Epithelial cell of umbilical artery (primary cell): Measurements from ENCODE around the gene MRPL20. TPM values are rescaled to one million over a fixed set of nuclear protein-coding genes. Genes with fewer than 3 reads are reported as not detected.

Experiments used
- total RNA-seq: library from RNA; depleted of rRNA; stranded (reverse); fragments of >200 nt; gene quantifications from 2 replicates; pipeline ENCODE4 v1.2.3, GENCODE V29; 2014

The MRPL20 gene
- 122 and 126 TPM in 2 replicates for total RNA-seq

GRCh38 chr1:1406821-1407635 is at the start of gene MRPL20:
TSS of gene MRPL20 (minus strand) at chr1:1407293. CDS start at chr1:1407217, 76 bp downstream.

GRCh38 chr1:1449099-1449739 is 42.1 kb upstream of the MRPL20 start, which contains the start of gene ATAD3C:
TSS of gene ATAD3C (plus strand) at chr1:1449689. CDS start at chr1:1450684, 995 bp downstream.

GRCh38 chr1:1435106-1435903 is 28.2 kb upstream of the MRPL20 start, which contains the start of gene VWA1:
TSS of gene VWA1 (plus strand) at chr1:1435690. CDS start at chr1:1435749, 59 bp downstream.

GRCh38 chr1:1421147-1421906 is 14.2 kb upstream of the MRPL20 start, which contains the start of gene ANKRD65:
TSS of gene ANKRD65 (minus strand) at chr1:1421276. CDS start at chr1:1421005, 271 bp downstream.

GRCh38 chr1:1399187-1399871 is 7.8 kb downstream of the MRPL20 start, which contains the start of gene CCNL2:
TSS of gene CCNL2 (minus strand) at chr1:1399335. CDS start at chr1:1399306, 29 bp downstream.

GRCh38 chr1:1374929-1375662 is 32.0 kb downstream of the MRPL20 start, which contains the start of gene AURKAIP1:
TSS of gene AURKAIP1 (minus strand) at chr1:1375207. CDS start at chr1:1374756, 451 bp downstream.

GRCh38 chr1:1358433-1359271 is 48.4 kb downstream of the MRPL20 start, which contains the start of gene MXRA8:
TSS of gene MXRA8 (minus strand) at chr1:1358555. CDS start at chr1:1358504, 51 bp downstream.

Other genes with a start within 250 kb of the MRPL20 start
- not detected in 2 replicates for gene TTLL10, start 233.4 kb downstream of the MRPL20 start, total RNA-seq
- not detected in 2 replicates for gene TNFRSF18, start 200.7 kb downstream of the MRPL20 start, total RNA-seq
- 0.61 and 0.65 TPM in 2 replicates for gene TNFRSF4, start 193.1 kb downstream of the MRPL20 start, total RNA-seq
- 78.0 and 108 TPM in 2 replicates for gene SDF4, start 175.3 kb downstream of the MRPL20 start, total RNA-seq
- gene B3GALT6, start 175.1 kb downstream of the MRPL20 start, total RNA-seq, result 20.8 and 35.1 TPM in 2 replicates
- gene C1QTNF12, start 160.6 kb downstream of the MRPL20 start, total RNA-seq, result 0.32 and 0.76 TPM in 2 replicates
- gene UBE2J2, start 133.4 kb downstream of the MRPL20 start, total RNA-seq, result 41.3 and 52.3 TPM in 2 replicates
- gene SCNN1D, start 126.9 kb downstream of the MRPL20 start, total RNA-seq, result 0.32 and 0.46 TPM in 2 replicates
- gene ACAP3, start 99.4 kb downstream of the MRPL20 start, total RNA-seq, result 13.1 and 23.1 TPM in 2 replicates
- 15.5 and 17.2 TPM in 2 replicates for gene PUSL1, start 98.7 kb downstream of the MRPL20 start, total RNA-seq
- gene INTS11, start 82.6 kb downstream of the MRPL20 start, total RNA-seq, result 41.3 and 52.6 TPM in 2 replicates
- 9.0 and 11.4 TPM in 2 replicates for gene CPTP, start 82.5 kb downstream of the MRPL20 start, total RNA-seq
- gene TAS1R3, start 76.0 kb downstream of the MRPL20 start, total RNA-seq, result under 0.01 and 0.30 TPM in 2 replicates
- gene DVL1, start 57.9 kb downstream of the MRPL20 start, total RNA-seq, result 39.2 and 48.4 TPM in 2 replicates
- gene MXRA8, start 48.7 kb downstream of the MRPL20 start, total RNA-seq, result 1.6 and 2.1 TPM in 2 replicates
- gene AURKAIP1, start 32.1 kb downstream of the MRPL20 start, total RNA-seq, result 113 and 146 TPM in 2 replicates
- 82.2 and 111 TPM in 2 replicates for gene CCNL2, start 8.0 kb downstream of the MRPL20 start, total RNA-seq
- gene ANKRD65, start 14.0 kb upstream of the MRPL20 start, total RNA-seq, result under 0.01 TPM in 1 of 2 replicates, not detected in the other
- 0.91 and 1.6 TPM in 2 replicates for gene VWA1, start 28.4 kb upstream of the MRPL20 start, total RNA-seq
- gene ATAD3C, start 42.4 kb upstream of the MRPL20 start, total RNA-seq, result not detected in 2 replicates
- 28.1 and 28.3 TPM in 2 replicates for gene ATAD3B, start 64.5 kb upstream of the MRPL20 start, total RNA-seq
- gene ATAD3A, start 104.9 kb upstream of the MRPL20 start, total RNA-seq, result 39.5 and 49.0 TPM in 2 replicates
- 2.9 and 4.1 TPM in 2 replicates for gene TMEM240, start 133.3 kb upstream of the MRPL20 start, total RNA-seq
- 67.0 and 82.2 TPM in 2 replicates for gene SSU72, start 167.6 kb upstream of the MRPL20 start, total RNA-seq
- gene FNDC10, start 192.8 kb upstream of the MRPL20 start, total RNA-seq, result 0.15 and 0.65 TPM in 2 replicates
- 27.6 and 54.3 TPM in 2 replicates for gene MIB2, start 208.2 kb upstream of the MRPL20 start, total RNA-seq
- gene MMP23B, start 224.9 kb upstream of the MRPL20 start, total RNA-seq, result 0.61 and 0.97 TPM in 2 replicates